IPS-20b (cell line): ENCODE results near the gene DPYSL5.

Source experiments
- H3K27ac ChIP-seq: one replicate; pipeline ENCODE4 v1.5.1; 2013; ENCODE audit warnings: low read length
- H3K27me3 ChIP-seq: 2 replicates; pipeline ENCODE4 v1.6.1; 2013; ENCODE audit warnings: mild to moderate bottlenecking, low read length, inconsistent platforms; ENCODE audit not compliant: insufficient read depth
- H3K36me3 ChIP-seq: 2 replicates; pipeline ENCODE4 v1.6.1; 2013; ENCODE audit warnings: low read depth, mild to moderate bottlenecking, inconsistent platforms, low read length, moderate library complexity; ENCODE audit not compliant: insufficient read depth
- H3K4me1 ChIP-seq: 2 replicates; pipeline ENCODE4 v1.6.1; 2013; ENCODE audit warnings: mild to moderate bottlenecking, control low read depth, inconsistent platforms, low read length, moderate library complexity; ENCODE audit not compliant: insufficient read depth
- H3K4me3 ChIP-seq: 2 replicates; pipeline ENCODE4 v1.5.1; 2013; ENCODE audit warnings: mild to moderate bottlenecking, low read length, inconsistent platforms
- H3K9ac ChIP-seq: 2 replicates; pipeline ENCODE4 v1.6.1; 2013; ENCODE audit warnings: low read depth, mild to moderate bottlenecking, inconsistent platforms, low read length, moderate library complexity
- H3K9me3 ChIP-seq: 2 replicates; pipeline ENCODE4 v1.6.1; 2013; ENCODE audit warnings: mild to moderate bottlenecking, low read depth, low read length, inconsistent platforms; ENCODE audit not compliant: insufficient read depth

DPYSL5 gene

GRCh38 chr2:26897807-26898479 is 50.0 kb downstream of the DPYSL5 start:
- Histone ChIP-seq H3K9me3 (peaks cover 10% of the 10 kb centered on the region), H3K9ac (no peak overlapping the region), H3K27me3 (no peaks in the 10 kb centered on the region), H3K36me3 (no peaks in the 10 kb centered on the region; the same call in 1 of the 2 replicates), H3K27ac (no peak overlapping the region), H3K4me1 (peaks cover 13% of the 10 kb centered on the region; the same call in 1 of the 2 replicates), H3K4me3 (no peak overlapping the region)

GRCh38 chr2:26898480-26899078 is 50.6 kb downstream of the DPYSL5 start:
- H3K36me3 ChIP-seq = no peaks in the 10 kb centered on the region; the same call in 1 of the 2 replicates
- no peak overlapping the region for H3K9ac ChIP-seq
- H3K9me3 ChIP-seq = peaks cover 10% of the 10 kb centered on the region
- H3K4me3 ChIP-seq = no peak overlapping the region
- peaks cover 13% of the 10 kb centered on the region; the same call in 1 of the 2 replicates for H3K4me1 ChIP-seq
- H3K27me3 ChIP-seq = no peaks in the 10 kb centered on the region
- H3K27ac ChIP-seq = no peak overlapping the region

- no peak overlapping the region for H3K4me3 ChIP-seq
- H3K4me1 ChIP-seq = peaks cover 13% of the 10 kb centered on the region; the same call in 1 of the 2 replicates
- no peak overlapping the region for H3K27ac ChIP-seq
- no peaks in the 10 kb centered on the region for H3K27me3 ChIP-seq
- H3K36me3 ChIP-seq = no peaks in the 10 kb centered on the region; the same call in 1 of the 2 replicates
- no peak overlapping the region for H3K9ac ChIP-seq
- H3K9me3 ChIP-seq = peaks cover 8% of the 10 kb centered on the region
Measured at GRCh38 chr2:26899500-26900164, 51.7 kb downstream of the DPYSL5 start.

- peaks cover 13% of the 10 kb centered on the region; the same call in 1 of the 2 replicates for H3K4me1 ChIP-seq
- peak overlapping the region; percentile 15; the same call in 1 of the 2 replicates for H3K4me3 ChIP-seq
- H3K9me3 ChIP-seq = no peaks in the 10 kb centered on the region
- no peaks in the 10 kb centered on the region; the same call in 1 of the 2 replicates for H3K36me3 ChIP-seq
- H3K9ac ChIP-seq = no peak overlapping the region
- H3K27me3 ChIP-seq = no peaks in the 10 kb centered on the region
- no peak overlapping the region for H3K27ac ChIP-seq
Measured at GRCh38 chr2:26900831-26901321, 52.9 kb downstream of the DPYSL5 start.

GRCh38 chr2:26901326-26902183 is 53.6 kb downstream of the DPYSL5 start:
- no peaks in the 10 kb centered on the region for H3K27me3 ChIP-seq
- H3K4me1 ChIP-seq = peaks cover 13% of the 10 kb centered on the region; the same call in 1 of the 2 replicates
- H3K9me3 ChIP-seq = no peaks in the 10 kb centered on the region
- no peak overlapping the region for H3K27ac ChIP-seq
- H3K36me3 ChIP-seq = no peaks in the 10 kb centered on the region; the same call in 1 of the 2 replicates
- peak overlapping the region; percentile 33; the same call in 1 of the 2 replicates for H3K4me3 ChIP-seq
- no peak overlapping the region for H3K9ac ChIP-seq

- H3K4me1 ChIP-seq = peaks cover 13% of the 10 kb centered on the region; the same call in 1 of the 2 replicates
- H3K27me3 ChIP-seq = no peaks in the 10 kb centered on the region
- no peak overlapping the region for H3K27ac ChIP-seq
- H3K4me3 ChIP-seq = no peak overlapping the region
- H3K9me3 ChIP-seq = no peaks in the 10 kb centered on the region
- H3K36me3 ChIP-seq = no peaks in the 10 kb centered on the region; the same call in 1 of the 2 replicates
- H3K9ac ChIP-seq = no peak overlapping the region
Measured at GRCh38 chr2:26903676-26904075, 55.7 kb downstream of the DPYSL5 start.

GRCh38 chr2:26904839-26905238 is 56.9 kb downstream of the DPYSL5 start:
- Histone ChIP-seq H3K9ac (no peak overlapping the region), H3K4me3 (no peak overlapping the region), H3K27me3 (no peaks in the 10 kb centered on the region)

GRCh38 chr2:26905341-26906198 is 57.6 kb downstream of the DPYSL5 start:
- no peaks in the 10 kb centered on the region for H3K9me3 ChIP-seq

More at GRCh38 chr2:26904839-26905238, 56.9 kb downstream of the DPYSL5 start:
- peaks cover 13% of the 10 kb centered on the region; the same call in 1 of the 2 replicates for H3K4me1 ChIP-seq
- H3K27ac ChIP-seq = no peak overlapping the region
- H3K36me3 ChIP-seq = no peaks in the 10 kb centered on the region; the same call in 1 of the 2 replicates
- H3K9me3 ChIP-seq = no peaks in the 10 kb centered on the region

GRCh38 chr2:26907416-26907815 is 59.5 kb downstream of the DPYSL5 start:
- H3K36me3 ChIP-seq = no peaks in the 10 kb centered on the region
- no peak overlapping the region for H3K4me3 ChIP-seq
- H3K27ac ChIP-seq = no peak overlapping the region
- no peaks in the 10 kb centered on the region for H3K27me3 ChIP-seq
- no peaks in the 10 kb centered on the region for H3K9me3 ChIP-seq
- peaks cover 9% of the 10 kb centered on the region; the same call in 1 of the 2 replicates for H3K4me1 ChIP-seq
- H3K9ac ChIP-seq = no peak overlapping the region

More at GRCh38 chr2:26905341-26906198, 57.6 kb downstream of the DPYSL5 start:
- H3K36me3 ChIP-seq = no peaks in the 10 kb centered on the region; the same call in 1 of the 2 replicates
- H3K27ac ChIP-seq = no peak overlapping the region
- H3K4me3 ChIP-seq = no peak overlapping the region
- H3K9ac ChIP-seq = no peak overlapping the region
- peaks cover 13% of the 10 kb centered on the region; the same call in 1 of the 2 replicates for H3K4me1 ChIP-seq
- no peaks in the 10 kb centered on the region for H3K27me3 ChIP-seq

GRCh38 chr2:26910176-26910575 is 62.2 kb downstream of the DPYSL5 start:
- H3K27me3 ChIP-seq = no peaks in the 10 kb centered on the region
- H3K27ac ChIP-seq = no peak overlapping the region
- no peaks in the 10 kb centered on the region for H3K36me3 ChIP-seq
- H3K9ac ChIP-seq = no peak overlapping the region
- H3K4me3 ChIP-seq = no peak overlapping the region
- no peaks in the 10 kb centered on the region for H3K9me3 ChIP-seq
- peaks cover 27% of the 10 kb centered on the region for H3K4me1 ChIP-seq
